GM12873 (cell line): ENCODE results near the gene PARP9.

Experiments
- CTCF ChIP-seq: IDR thresholded peaks from 2 replicates; pipeline ENCODE4 v1.5.1; 2012; ENCODE audit warnings: low read depth, mild to moderate bottlenecking, moderate library complexity, low read length, control low read depth; ENCODE audit not compliant: insufficient read depth; ENCODE audit errors: missing control alignments

The PARP9 gene

GRCh38 chr3:122535964-122536631, 28.0 kb downstream of the PARP9 start:
- no peak for TF ChIP-seq CTCF

- TF ChIP-seq CTCF, result no peak
Measured at GRCh38 chr3:122533931-122534334, 30.2 kb downstream of the PARP9 start.

GRCh38 chr3:122533480-122533879, 30.6 kb downstream of the PARP9 start:
- TF ChIP-seq CTCF, result no peak

GRCh38 chr3:122530164-122530563, 33.9 kb downstream of the PARP9 start:
- TF ChIP-seq CTCF, result no peak

- TF ChIP-seq CTCF, result no peak
Measured at GRCh38 chr3:122523317-122523716, 40.8 kb downstream of the PARP9 start.

- no peak for TF ChIP-seq CTCF
Measured at GRCh38 chr3:122520861-122521260, 43.2 kb downstream of the PARP9 start.

GRCh38 chr3:122519693-122520092, 44.4 kb downstream of the PARP9 start:
- no peak for TF ChIP-seq CTCF
